ENCODE results near the gene HOXA6.

HOXA6 gene

DNA sequence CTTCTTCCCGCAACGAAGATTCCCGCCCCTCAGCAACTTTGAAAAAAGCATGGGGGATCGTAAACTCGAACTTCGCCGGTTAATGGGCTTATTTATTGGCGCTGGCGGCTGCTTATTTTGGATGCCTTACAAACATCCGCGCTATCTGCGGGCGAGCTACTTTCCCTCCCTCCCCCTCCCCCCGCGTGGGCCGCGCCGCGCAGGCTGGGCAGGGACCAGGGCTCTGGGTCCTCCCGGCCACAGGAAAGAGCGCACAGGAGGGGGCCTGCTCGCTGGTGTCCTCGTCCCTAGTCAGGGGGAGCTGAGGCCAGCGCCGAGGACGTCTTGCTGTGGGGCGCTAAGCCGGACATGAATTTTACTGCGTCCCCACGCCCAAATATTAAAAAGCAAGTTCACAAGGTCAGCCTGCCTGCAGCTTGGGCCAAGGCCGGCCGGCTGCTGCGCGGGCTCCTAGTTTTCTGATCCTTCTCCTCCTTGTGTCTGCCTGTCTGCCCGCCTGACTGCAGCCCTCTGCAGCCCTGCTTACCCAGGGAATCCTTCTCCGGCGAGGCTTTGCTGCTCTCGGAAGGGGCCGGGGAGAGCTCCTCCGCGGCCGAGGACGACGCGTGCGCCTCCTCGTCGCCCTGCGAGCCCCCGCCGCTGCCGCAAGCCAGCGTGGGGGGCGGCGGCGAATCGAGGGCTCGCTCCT lies 25.4 kb upstream of the HOXA6 start:
- peak; percentile 61 for DNase-seq

DNA sequence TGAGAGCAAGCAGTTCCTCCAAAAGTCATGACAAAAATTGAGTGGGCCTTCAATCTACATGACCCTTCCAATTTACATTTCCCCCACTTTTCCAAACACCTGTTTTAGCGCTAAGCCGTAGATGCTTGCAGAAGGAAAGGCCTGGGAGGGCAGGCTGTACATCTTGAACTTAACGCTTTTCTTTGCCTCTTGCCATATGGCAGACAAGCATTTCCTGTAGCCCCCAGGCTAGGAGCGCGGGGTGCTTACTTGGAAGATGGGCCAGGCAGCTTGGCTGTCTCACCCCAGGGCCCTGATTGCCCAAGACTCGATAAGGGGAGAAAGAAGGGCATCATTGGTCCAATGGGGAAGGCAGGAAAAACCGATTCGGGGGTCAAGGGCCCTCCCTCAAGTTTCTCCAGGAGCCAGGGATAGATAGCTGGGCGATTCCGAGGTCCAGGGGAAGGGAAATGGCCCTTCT lies 24.8 kb upstream of the HOXA6 start:
- DNase-seq = no peak

DNA sequence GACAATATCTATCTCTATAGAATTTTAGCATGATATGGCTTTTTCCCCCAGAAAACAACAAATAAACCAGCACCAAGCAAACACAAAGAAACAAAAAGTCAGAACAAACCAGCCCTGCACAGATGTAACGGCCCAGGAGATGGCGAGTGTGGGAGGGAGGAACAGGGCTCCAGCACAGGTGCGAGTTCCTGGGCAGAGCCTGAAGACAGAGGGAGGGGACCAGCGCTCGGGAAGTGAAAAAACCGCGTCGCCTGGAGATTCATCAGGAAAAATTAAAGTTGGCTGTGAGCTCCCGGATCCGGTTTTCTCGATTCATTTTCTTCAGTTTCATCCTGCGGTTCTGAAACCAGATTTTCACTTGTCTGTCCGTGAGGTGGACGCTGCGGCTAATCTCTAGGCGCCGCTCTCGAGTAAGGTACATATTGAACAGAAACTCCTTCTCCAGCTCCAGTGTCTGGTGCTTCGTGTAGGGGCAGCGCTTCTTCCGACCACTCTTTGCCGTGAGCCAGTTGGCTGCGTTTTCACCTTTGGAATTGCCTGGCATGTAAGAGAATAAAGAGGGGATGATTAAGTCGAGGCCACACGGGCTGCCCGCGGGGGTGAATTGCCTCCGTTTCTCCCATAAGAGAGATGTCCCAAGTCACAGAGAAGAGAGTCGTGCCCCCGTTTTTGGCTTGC lies 24.2 kb upstream of the HOXA6 start:
- DNase-seq = no peak

DNA sequence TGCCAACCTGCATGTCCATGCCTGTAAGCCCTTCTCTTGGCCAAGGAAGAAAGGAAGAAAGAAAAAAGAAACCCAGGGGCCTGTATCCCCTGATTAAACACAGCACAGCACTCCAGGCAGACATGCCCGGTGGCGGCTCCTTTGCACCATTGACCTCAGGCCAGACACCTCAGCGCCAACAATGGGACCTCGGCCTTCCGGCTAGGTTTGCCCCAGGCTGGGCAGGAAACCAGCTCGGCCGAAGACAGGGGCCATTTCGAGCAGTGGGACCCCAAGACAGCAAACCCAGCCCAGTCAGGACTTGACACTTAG lies 23.7 kb upstream of the HOXA6 start:
- DNase-seq = no peak

DNA sequence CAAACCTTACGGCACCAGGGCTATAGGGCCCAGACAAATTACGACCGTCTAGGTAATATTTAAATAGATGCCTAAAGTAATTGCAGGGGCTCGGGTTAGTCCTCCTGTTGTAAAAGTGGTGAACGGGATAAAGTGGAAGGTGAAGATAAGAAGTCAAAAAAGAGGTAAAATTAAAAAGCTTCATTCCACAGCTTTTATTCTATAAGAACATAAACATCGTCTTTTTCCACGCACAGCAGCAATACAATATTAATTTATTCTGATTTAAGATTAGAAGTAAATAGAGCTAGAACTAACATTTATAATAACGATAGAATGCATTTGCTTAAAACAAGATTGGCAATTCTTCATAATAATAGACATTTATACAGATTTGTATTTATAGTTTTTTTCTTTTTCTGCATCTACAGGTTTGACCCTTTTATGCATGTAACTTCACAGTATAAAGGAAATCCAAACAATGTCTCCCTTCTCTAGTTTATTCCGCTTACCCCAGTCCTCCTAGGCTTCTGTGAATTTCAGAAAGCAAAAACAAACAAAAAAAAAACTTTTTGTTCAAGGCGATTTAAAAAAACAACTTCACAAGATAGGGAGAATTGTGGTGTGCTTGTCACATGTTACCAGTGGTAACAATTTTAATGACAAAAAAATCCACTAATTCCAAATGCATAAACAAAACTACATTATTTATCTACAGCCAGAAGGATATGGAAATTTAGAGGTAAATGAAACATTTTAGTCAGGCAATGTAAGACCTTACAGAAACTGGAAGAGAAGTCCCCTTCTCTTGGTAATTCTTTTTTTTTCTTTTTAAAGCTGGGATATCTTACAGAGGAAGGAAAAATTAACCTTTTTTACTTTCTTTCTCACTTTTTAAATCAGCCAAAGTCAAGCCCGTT lies 23.1 kb upstream of the HOXA6 start:
- DNase-seq = no peak

DNA sequence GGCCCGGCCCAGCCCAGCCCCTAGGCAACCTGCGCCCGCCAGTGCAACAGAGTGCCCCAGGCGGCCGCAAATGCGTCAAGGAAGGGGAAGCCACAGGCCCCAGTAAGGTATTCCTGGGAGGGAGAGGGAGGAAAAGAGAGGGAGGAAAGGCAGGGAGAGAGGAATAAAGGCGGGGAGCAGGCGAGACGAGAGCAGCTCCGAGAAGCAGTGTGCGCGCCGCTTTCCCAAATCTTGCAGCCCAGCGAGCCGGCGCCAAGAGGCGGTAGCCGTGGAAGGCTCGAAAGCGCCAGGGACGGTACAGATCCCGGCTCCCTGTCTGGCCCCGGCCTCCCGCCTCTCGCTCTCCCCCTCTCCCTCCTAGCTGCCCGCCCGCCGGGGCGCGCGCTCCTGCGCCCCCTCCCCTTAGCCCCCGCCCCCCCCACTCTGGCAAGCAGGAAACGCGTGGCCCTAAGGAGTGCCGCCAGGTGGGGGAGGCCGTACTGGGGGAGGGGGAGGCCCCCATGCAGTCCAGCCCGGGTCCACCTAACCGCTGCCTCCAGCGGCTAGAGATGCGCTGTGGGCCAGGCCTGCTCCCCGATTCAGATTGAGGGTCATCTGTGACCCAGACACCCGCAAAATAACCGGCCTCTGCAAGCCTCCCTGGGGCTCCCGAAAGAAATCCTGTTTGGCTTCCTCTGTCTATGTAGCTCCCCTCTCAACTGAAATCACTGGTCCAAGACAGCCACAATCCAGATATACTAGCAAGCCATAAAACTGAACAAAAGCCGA lies 22.3 kb upstream of the HOXA6 start:
- DNase-seq = no peak

DNA sequence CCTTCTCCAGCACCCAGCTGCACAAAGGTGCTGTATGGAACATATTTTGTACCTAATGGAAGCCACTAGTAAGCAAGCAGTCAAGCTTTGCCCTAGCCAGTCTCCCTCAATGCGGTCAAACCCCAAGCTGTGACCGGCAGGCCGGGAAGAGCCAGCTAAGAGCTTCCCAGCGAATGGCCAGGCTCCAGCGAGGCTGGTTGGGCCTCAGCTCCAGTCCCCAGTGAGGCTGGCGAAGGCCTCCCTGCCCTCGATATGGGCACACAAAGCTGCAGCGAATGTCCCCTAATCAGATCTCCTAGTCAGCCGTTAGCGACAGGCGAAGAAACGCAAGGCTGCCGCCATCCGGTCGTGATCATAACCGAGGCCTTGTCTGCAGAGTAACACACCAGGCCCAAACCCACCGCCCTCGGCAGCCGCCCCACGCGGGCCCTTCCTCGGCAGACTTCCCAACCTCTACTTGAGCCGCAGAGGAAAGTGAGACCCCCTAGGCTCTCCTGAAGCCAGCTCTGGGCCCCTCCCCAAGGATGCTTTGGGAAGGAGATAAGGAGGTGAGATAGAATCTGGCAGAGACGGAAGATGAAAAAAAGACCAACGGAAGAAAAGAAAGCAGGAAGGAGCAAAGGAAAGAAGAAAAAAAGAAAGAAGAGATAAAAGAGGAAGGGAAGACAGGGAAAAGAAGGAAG lies 20.8 kb upstream of the HOXA6 start:
- no peak for DNase-seq

DNA sequence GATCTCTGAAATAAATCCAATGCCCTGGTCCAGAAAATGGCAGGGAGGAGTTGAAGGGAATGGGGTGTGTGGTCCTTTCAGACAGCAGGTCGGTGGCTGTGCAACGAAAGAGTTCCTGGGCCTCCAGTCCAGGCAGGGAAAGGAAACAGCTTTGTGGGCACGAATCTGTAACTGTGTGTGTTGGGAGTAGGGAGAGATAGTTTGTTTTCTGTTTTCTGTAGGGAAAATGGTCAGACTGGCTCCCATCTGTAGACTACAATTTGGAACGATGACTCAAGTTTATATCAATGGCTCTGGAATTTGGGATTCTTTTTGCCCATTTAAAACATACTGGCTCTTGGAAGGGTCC lies 20.3 kb upstream of the HOXA6 start:
- no peak for DNase-seq

DNA sequence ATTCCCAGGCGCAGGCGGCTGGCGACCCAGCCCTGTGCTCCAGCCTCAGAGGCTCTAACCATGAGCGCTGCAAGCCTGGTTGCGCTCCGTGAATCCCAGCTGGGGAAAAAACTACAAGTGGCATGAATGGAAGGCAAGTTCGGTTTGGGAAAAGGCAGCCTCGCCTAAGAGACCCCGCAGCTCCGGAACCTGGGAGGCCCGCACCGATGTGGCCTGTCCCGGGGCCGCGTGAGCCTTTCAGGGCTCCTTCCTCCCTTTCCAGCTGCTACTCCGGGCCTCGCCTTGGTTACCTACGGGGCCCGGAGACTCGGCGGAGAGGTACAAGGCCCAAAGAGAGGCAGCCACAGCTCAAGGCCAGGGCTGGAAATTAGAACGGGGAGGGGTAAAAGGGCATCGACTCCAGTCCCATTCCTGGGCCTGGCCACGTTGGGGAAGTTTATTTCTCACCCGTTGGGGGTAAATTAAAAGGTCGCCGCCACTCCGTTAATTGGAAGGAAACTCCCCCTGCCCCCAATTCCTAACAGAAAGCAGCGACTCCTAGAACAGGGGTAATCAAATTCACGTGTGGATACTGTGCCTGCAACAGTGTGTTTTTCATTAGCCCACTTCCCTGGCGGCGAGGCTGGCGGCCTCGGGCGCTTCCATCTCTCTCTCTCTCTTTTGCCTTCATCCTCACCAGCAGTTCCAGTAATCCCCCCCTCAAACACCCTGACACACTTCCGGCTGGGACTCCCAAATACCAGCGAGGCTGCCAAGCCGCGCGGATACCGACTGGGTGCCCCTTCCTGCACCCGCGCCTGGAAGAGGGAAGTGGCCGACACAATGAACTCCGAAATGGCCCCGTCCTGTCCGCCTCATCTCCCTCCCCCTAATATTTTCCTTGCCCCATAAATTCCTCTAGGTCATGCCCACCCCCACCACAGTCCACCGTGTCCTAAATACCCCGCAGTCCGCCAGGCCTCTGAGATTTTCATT lies 19.2 kb upstream of the HOXA6 start:
- DNase-seq = no peak

DNA sequence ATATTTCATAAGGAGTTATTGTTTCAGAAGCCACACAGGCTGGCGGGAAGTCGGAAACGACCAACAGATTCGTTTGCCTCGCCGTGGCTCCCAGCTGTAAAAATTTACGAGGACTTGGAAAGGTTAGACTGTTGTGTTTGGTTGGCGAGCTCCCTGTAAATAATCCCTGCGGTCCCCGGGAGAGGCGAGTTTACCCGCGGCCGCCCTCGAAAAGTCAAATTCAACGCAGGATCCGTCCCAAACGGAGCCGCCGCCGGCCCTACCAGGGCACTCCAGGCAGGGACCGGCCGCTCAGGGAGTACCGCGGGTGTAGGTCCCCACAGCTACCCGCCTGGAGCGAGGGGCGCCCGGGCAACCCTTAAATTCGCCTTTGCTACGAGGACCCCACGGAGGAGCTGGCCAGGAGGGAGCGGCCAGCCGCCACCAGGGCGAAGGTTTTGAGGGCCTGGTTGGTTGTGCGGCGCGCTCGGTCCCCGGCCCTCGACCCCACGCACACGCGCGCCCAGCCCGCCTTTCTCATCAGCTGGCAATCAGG lies 18.5 kb upstream of the HOXA6 start:
- DNase-seq = no peak

DNA sequence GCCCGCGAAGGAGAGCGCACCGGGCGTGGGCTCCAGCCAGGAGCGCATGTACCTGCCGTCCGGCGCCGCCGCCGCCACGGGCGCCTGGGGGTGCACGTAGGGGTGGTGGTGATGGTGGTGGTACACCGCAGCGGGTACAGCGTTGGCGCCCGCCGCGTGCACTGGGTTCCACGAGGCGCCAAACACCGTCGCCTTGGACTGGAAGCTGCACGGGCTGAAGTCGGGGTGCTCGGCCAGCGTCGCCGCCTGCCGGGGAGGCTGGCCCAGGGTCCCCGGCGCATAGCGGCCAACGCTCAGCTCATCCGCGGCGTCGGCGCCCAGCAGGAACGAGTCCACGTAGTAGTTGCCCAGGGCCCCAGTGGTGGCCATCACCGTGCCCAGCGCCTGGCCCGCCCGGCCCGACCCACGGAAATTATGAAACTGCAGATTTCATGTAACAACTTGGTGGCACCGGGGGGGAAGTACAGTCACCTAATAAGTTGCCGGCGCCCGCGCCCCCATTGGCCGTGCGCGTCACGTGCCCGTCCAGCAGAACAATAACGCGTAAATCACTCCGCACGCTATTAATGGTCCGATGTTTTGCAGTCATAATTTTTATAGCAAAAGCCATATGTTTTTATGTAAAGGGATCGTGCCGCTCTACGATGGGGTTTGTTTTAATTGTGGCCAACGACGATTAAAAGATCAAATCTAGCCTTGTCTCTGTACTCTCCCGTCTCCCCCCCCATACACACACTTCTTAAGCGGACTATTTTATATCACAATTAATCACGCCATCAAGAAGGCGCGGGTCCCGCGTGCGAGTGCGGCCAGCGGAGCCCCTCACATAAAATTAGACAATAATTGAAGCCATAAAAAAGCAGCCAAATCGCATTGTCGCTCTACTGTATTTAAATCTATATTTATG lies 17.8 kb upstream of the HOXA6 start, which contains the start of gene HOXA9:
TSS of gene HOXA9 (minus strand) at position 449 of the 907 bp plus-strand sequence. CDS start at position 369, 80 bp downstream.
- peak; percentile 62 for DNase-seq

DNA sequence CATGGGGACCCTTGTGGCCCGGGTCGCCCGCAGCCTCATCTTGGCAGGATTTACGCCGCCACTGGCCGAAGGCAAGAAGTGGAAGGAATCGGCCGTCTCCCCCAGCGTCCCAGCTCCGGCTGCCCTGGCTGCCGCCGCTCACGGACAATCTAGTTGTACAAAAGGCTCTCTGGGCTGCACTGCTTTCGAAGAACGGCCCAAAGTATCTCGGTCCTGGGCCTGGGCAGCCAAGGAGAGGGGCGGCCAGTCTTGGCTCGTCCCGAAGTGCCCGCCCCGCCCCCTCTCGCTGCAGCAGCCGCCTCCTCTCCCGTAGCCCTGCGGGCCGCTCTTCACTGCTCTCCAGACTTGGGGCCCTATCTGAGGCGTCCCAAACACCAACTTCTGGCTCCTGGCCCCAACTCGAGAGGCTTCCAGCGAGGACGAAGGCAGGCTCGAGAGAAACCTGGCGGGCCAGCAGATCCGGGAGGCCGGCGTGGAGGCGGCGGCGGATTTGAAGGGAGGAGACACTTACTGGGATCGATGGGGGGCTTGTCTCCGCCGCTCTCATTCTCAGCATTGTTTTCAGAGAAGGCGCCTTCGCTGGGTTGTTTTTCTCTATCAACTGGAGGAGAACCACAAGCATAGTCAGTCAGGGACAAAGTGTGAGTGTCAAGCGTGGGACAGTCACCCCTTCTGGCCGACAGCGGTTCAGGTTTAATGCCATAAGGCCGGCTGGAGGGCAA lies 17.0 kb upstream of the HOXA6 start:
- DNase-seq = no peak

DNA sequence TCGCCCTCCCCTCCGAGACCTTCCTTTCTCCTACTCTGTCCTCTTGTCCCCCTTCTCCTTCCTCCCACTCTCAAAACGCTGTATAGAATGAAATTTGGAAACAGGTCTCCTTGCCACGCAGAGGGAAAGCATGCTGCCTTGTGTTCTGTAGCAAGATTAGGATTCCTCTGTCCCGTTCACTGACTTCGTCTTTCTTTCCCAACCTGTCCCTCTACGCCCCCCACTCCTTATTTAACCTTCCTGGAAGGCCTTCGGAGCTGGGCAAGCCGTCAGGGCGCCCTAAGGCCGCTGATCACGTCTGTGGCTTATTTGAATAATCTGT lies 16.4 kb upstream of the HOXA6 start:
- no peak for DNase-seq

DNA sequence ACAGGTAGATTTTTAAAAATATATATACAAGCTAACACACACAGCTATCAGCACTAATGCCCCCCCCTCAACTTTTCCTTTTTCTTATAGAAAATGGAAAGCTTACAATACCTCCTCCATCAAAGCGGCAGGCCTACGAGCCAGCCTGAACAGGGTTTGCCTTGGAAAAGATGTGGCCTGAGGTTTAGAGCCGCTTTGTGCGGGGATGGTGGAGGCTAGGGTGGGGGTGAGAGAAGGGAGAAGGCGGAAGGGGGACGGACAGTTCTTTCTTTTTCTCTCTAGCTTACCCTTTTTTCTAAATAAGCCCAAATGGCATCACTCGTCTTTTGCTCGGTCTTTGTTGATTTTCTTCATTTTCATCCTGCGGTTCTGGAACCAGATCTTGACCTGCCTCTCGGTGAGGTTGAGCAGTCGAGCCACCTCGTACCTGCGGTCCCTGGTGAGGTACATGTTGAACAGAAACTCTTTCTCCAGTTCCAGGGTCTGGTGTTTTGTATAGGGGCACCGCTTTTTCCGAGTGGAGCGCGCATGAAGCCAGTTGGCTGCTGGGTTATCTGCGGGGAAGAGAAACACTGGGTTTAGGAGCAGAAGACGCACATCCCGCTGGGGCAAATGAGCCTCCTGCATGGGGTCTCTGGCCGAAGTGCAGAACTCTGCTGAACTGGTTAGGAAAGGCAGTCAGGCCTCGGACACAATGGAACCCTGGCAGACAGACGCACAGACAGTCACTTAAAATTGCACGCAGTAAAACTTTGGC lies 15.9 kb upstream of the HOXA6 start:
- DNase-seq = no peak

DNA sequence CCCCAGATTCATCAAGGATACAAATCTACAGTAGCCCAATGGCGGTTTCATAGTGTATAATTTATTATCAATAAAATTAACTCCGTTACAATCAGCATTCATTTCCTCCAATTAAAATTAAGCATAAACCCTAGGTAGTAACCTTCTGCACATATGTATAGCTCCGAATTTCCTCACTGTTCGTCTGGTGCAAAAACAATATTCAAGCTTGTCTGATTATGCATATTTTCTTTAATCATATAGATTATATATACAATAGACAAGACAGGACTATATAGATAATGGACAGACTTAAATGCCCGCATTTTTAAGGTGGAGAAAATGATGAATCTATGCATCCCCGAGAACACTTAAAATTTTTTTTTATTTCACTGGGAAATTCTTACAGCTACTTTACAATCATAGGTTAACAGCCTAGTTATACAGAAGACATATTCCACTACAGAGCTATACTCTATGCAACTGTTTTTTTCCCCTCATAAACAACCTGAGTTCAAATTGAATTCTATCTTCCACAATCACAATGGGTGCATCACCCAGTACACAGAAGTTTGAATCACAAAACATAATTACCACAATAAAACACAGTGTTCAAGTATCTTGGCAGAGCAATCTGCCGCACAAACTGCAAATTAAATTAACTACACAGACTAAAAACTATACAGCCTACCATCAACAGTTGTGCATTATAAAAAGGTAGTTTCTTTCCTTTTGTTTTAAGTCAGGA lies 15.2 kb upstream of the HOXA6 start:
- no peak for DNase-seq

DNA sequence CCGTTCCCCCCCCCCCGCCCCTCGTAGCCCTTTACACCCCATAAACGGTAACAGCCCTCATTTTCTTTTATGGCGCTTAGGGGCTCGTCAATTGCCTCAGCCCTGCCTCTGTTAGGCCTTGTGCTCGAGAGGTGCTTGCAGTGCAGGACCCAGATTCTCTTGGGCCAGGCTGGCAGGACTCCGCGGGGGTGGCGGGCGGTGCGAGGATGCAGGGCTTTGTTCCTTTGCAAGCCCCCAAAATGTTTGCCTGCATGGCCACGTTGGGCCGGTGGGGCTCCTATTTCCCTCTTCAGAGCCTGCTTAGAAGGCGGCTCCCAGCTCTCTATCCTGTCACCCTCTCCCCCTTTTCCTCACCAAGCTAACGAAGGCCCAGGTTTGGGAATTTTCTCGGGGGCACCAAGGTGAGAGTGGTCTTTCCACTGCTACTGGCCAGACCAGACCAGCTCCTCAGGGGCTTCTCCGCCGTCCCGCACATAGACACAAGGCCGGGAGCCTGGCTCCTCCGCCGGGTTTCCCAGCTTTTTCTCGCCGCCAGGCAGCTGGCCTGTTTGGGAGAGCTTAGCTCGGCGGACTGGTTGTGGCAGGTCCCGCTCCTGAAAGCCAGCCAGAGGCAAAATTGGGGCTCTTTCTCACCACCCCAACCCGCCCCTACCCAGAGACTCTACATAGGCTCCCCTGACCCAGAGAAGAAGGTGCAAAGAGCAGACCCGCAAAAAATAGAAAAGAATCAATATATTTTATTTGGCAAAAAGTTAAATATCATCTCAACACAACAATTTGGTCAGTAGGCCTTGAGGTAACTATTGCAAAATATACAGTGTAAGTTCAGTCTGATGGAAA lies 14.4 kb upstream of the HOXA6 start:
- DNase-seq = no peak

DNA sequence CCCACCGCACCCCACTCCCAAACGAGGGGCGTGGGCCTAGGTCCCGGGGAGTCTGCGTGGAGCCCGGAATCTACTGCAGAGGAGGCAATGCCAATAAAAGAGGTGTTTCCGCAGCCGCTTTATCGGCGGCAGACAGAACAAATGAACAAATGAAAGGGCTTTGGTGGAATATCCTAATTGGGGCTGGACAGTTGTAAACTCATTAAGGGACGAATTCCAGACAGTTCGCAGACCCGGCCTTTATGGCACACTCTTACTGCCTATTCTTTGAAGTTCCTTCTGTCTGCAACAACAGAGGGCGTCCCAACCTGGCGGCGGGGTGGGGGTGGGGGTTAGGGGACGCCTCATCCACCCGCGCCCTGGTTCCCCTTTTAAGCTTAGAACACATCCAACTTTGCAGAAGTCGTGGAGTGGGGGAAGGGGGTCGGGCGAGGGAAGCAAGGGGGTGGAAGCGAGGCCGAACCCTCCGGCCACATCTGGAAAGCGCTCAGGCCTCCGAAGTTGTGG lies 13.7 kb upstream of the HOXA6 start:
- no peak for DNase-seq
